Retina (tissue), 1 donor: ENCODE results near the gene DRD1.
"Not testable (repeated sequence)": the region's sequence is repeated elsewhere in the genome, so short reads cannot be mapped to it uniquely, and the experiment has no call there.

Experiments
- DNase-seq: peaks from one replicate; pipeline ENCODE4 v3.0.0-alpha.2; 2016

Gene DRD1

GRCh38 chr5:175422058-175422457, 21.9 kb downstream of the DRD1 start:
- no peak for DNase-seq

- no peak for DNase-seq
Observed at GRCh38 chr5:175420383-175420782, 23.6 kb downstream of the DRD1 start.

GRCh38 chr5:175418251-175418650, 25.7 kb downstream of the DRD1 start:
- DNase-seq, result no peak

- no peak for DNase-seq
Observed at GRCh38 chr5:175417384-175417783, 26.6 kb downstream of the DRD1 start.

GRCh38 chr5:175415303-175415702, 28.7 kb downstream of the DRD1 start:
- no peak for DNase-seq

GRCh38 chr5:175410926-175411325, 33.1 kb downstream of the DRD1 start:
- DNase-seq, result no peak

GRCh38 chr5:175406300-175406699, 37.7 kb downstream of the DRD1 start:
- no peak for DNase-seq

GRCh38 chr5:175397590-175398297, 46.2 kb downstream of the DRD1 start:
- not testable (repeated sequence) for DNase-seq

- not testable (repeated sequence) for DNase-seq
Observed at GRCh38 chr5:175395430-175395829, 48.6 kb downstream of the DRD1 start.

GRCh38 chr5:175394601-175395000, 49.4 kb downstream of the DRD1 start:
- DNase-seq, result no peak

GRCh38 chr5:175393897-175394296, 50.1 kb downstream of the DRD1 start:
- DNase-seq, result no peak

- DNase-seq, result no peak
Observed at GRCh38 chr5:175392236-175392635, 51.7 kb downstream of the DRD1 start.

- DNase-seq, result no peak
Observed at GRCh38 chr5:175390352-175391083, 53.5 kb downstream of the DRD1 start.
